ENCODE data around the gene PHF23.
A peak's percentile ranks its signal among the peaks of the same experiment; 100 is the strongest.
"Not testable (repeated sequence)": the region's sequence is repeated elsewhere in the genome, so short reads cannot be mapped to it uniquely, and the experiment has no call there.

PHF23 gene

DNA sequence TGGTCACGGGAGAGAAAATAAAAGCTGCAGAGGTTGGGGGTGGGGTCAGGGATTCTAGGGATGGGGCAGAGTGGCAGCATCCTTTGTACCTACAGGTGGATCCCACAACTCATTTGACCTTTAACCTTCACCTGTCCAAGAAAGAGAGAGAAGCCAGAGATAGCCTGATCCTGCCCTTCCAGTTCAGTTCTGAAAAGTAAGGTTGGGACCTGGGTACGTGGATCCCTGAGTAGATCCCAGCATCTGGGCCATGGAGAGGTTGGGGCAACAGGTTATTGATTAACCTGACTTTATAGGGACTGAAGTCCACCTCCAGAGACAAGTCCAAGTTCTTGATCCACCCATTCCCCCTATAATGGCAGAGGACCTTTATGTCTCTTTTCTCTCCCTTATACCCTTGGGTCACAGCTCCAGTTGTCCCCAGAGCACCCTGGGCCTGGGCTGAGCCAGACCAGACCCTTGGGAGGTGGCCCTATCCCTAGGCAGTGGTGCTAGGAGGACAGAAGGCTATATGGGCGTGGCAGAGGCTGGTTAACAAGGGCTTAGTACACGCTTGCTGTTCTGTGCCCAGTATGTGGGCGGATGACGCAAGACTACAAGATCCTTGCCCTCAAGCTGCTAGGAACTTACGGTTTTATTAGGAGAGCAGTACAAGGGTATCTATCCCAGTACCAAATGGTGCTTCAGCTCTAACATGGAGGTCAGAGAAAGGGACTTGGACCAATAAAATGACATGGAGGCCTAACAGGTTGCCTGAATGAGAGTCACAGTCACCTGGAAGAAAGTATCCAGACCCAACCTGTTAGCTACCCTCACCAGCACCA is 19.7 kb upstream of the PHF23 start:
- DNase-seq, result no peak

DNA sequence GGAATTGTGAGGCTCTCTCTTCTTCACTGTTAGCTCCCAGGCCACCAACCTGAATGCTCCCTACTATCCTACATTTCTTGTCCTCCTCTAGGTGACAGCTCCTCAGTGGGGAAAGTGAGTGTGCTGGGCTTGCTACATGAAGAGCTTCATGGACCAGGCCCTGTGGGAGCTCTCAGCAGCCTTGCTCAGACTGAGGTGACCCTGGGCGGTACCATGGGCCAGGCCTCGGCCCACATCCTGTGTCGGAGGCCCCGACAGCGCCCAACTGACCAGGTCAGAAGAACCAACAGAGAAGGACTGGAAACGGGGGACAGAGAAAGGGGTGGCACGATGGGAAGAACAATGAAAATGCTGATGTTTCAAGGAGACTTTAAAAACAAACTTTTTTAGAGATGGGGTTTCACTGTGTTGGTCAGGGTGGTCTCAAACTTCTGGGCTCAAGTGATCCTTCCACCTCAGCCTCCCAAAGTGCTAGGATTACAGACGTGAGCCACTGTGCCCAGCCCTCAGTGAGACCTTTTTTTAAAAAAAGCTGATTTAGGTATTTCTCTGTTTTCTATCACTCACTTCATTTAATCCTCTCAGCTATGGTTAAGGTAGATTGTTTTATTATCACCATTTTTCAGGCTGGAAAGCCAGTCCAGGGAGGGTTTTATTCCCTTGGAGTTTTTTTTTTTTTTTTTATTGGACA is 17.7 kb upstream of the PHF23 start:
- no peak for DNase-seq

DNA sequence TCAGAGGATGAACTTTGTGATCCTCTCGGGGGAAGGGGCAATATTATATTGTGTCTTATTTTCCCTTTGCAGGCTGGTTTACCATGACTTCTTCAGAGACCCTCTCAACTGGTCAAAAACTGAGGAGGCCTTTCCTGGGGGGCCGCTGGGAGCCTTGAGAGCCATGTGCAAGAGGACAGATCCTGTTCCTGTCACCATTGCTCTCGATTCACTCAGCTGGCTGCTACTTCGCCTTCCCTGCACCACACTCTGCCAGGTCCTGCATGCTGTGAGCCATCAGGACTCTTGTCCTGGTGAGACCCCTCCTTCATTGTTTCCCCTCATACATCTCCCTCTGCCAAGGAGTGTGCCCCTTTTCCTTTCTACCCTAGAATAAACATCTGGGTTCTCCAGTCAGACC is 15.3 kb upstream of the PHF23 start:
- DNase-seq, result no peak

DNA sequence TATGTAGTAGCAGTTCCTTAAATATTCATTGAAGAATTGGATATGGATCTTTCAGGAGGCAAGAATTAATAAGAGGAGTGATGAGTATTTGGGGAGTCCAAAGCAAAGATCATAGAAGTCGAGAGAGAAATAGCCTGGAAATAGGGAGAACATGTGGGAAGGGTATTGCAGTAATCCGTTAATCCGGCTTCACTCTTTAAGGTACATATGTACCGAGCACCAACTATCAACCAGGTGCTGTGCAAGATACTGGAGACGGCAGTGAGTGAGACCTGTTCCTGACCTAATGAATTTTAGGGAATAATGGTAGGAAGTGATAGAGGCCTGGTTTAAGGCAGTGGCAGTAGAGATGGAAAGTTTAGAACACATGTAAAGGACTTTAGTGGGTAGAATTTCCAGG is 13.8 kb upstream of the PHF23 start:
- DNase-seq, result no peak

DNA sequence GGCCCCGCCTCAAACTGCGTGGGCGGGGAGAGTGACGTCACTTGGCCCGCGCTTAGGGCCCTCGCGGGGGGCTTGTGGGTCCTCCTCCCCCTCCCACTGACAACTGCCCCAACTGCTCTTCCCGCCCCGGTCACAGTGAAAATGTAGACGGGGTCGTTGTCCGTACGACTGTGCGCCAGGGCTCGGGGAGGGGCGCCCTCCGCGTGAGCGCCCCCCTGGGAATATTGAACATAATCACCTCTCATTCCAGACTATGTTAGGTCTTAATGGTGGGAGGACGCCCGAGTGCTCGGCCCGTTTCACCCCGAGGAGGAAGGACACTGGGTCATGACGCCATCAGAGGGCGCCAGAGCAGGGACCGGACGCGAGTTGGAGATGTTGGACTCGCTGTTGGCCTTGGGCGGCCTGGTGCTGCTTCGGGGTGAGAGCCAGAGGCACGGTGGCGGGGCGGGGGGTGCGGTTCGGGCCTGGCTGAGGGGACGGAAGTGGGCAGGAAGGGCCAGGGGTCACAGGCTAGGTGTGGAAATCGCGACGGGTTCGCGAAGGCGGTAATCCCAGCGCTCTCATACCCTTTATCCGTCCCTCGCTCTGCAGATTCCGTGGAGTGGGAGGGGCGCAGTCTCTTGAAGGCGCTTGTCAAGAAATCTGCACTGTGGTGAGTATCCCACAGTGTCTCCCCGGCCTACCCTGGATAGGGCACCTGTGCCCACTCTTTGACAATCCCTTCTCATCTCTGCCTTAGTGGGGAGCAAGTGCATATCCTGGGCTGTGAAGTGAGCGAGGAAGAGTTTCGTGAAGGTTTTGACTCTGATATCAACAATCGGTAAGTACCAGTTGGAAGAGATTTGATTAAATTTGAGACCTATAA is 13.2 kb upstream of the PHF23 start, which contains the start of gene ELP5:
TSS of gene ELP5 (plus strand) at position 40 of the 868 bp plus-strand sequence. CDS start at position 376, 336 bp downstream.
- peak; percentile 62 to 94 (median 86) for DNase-seq

DNA sequence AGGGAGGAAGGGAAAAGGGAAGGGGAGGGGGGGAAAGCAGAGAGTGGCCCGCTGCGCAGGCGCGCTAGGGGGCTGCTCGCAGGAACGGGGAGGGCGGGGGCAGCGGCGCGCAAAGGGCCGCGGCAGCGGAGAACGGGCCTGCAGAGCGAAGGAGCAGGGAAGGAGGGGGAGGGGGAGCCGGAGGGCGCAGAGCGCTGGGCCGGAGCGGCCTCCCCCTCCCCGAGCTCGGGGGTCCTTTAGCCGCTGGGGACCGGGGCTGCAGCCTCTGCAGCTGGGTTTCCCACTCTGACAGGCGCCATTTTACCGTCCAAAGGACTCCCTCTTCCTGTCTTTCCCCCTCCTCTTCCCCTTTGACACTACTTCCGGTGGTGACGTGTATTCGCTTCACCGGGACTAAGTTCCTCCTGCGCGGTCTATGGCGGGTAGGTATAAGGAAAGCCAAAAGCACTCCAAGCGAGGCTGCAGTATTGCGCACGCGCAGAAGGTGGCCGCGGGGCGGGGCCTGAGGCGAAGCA is 12.5 kb upstream of the PHF23 start, which contains the start of gene CTDNEP1:
TSS of gene CTDNEP1 (minus strand) at position 74 of the 515 bp plus-strand sequence. CDS start 438 bp downstream, outside the sequence.
- peak; percentile 81 to 99 (median 97) for DNase-seq

DNA sequence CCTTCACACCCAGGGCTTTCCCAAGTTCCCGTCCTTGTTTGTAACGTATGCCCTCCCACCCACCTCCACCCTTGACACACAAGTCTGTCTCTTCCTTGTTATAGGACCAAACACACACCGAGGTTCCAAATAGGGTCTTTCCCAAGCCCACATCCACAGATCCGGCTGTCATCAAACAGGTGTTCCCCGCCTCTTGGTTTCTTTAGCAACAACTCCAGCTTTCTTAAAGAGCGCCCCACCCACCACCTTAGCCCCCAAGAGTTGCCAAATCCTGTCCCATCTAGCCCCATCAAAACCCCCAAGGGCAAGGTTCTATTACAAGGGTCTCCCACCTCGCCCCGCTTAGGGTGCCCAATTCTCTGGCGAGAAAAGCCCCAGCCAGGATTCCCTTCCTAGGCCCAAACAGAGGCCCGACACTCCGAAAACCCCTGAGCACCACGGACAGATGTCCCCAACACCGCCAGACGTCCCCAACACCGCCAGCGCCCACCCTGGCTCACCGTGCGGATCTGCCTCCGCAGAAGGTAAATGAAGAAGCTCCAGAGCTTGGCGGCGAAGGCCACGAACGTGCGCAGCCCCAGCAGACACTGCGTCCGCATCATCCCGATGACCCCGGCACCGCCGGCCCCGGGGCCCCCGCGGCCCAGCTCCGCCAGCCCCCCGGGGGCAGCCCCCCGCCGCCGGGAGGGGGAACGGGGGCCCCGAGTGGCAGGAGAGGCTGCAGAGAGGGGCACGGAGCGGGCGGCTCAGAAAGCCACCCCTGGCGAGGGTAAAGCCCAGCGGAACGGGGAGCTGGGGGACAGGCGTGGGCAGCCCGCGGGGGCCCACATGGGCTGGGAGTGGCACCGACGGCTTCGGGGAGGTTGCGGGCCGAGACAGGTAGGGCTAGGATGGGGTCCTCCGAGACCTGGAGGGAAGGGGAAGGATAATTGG is 11.7 kb upstream of the PHF23 start:
- peak in 1 of 56 donors; percentile 36 for DNase-seq

DNA sequence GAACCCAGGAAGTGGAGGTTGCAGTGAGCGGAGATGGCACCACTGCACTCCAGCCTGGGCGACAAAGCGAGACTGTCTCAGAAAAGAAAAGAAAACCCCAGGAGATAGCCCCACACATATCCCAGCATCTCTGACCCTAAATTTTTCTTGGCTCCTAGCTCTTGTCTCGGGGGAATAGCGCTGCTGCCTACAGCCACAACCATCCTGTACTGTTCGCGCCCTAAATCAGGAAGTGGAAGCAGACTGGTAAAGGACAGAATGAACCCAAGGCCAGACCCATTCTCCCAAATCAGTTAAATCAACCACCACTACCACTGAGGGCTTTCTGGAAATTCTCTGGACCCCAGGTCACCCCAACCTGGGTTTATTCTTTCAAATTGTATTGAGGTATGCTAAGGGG is 10.6 kb upstream of the PHF23 start:
- no peak for DNase-seq

DNA sequence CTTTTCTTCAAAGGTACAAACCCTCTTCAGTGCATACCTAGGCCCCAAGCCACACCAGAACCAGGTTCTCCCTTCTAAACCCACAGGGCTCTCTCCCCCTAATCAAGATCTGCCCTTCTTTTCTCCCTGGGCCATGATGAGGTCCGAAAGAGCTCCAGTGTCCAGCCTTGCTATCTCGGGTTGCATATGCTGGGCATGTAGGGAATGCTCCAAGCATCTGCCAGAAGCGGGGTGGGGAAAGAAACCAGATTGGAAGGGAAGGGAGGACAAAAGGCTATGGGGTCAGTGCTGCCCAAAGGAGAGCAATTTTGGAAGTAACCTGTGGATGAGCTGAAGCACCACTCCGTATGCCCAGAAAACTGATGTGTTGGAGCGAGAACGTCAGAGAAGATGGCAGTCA is 10.0 kb upstream of the PHF23 start:
- no peak for DNase-seq

DNA sequence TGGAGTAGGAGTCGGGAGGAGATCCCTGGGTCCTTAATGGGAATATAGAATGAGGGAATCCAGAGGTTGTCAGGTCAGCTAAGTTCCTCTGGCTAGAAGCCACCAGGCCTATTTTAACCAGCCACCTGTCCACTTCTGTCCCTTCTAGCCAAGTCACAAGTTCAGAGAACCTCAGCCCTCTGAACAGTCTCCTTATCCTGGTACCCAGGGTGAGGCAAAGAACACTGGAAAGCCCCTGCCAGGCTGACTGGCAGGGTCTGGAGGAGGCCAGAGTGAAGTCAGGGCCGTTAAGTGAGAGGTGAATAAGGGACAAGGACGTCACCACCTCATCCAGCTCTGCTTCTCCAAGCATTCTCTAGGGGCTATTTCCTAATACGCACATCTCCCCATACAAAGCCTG is 9.5 kb upstream of the PHF23 start:
- DNase-seq, result no peak

DNA sequence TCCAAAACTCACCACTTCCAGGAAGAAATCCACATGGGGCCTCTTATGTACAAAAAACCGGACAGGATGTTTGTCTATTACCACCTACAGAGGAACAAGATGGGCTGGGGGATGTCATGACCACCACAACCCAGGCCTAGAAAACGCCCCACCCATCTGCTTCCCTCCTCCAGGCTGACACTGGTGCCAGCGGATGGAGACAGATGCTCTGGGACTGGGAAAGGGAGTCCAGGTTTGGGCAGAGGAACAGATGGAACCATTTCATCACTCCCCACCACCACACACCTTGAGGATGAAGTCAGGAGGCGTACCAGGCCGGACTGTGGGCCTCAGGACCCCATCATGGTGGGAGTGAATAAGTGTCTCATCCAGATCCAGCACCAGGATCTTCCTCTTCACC is 7.5 kb upstream of the PHF23 start:
- no peak for DNase-seq

DNA sequence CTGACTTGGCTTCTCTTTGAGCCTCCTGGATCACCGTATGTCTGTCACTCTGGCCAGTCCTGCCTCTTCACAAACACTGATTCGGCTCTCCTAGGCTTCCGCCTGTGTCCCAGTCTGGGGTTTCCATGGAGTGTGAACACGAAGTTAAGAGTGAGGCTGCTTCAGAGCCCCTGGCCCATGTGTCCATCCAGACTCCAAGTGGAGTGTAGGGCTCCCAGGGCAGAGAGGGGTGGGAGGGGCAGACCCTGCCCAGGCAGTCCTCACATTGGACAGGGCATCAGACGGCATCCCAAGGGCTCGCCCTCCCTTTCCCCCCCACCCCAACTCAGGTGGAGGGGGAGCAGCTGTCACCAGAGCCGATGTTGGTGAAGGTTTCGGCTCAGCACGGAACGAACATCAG is 4.6 kb upstream of the PHF23 start:
- not testable (repeated sequence) for DNase-seq

DNA sequence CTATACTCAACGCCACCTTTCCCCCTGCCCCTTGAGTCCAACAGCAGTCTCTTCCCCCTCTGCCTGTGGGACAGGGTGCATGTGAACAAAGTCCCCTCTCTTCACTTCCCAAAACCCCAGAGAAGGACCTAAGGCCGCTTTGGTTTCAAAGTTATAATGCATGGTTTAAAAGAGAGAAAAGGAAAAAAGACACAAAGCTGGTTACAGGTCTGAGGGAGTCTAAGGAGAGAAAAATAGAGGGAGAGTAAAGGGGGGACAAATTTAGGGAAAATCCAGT is 4.1 kb upstream of the PHF23 start:
- no peak for DNase-seq

DNA sequence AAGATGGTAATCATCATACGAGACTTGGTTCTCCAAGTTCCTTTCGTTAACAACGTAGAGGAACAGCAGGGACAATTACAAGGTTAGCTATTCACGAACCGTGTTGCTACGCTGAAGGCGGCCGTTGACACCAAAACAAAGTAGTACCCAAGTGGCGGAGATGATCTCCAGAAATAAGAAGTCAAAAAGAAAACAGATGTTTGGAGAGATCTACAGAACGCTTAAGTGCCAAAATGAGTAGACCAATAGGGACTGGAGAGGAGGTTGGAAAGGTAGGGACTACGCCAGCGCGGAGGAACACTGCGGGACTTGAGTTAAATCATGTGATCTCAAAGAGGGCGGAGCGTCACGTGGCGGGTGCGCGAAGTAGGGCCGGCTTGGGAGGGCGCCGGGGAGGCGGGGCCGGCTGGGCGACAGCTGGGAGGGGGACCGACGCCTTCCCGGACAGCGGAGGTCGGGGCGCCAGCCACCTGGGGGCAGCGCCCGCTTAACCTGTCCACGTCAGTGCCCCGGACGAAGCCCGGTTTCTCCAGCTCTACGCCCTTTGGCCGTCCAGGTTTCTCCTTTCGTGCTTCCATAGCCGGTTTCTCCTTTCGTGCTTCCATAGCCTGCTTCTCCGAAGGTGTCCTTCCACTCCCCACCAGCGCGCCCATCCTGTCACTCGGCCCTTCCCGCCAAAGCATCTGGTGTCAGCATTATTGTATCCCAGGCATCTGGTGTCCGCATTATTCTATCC is 3.6 kb upstream of the PHF23 start:
- peak; percentile 41 to 95 (median 88) for DNase-seq

DNA sequence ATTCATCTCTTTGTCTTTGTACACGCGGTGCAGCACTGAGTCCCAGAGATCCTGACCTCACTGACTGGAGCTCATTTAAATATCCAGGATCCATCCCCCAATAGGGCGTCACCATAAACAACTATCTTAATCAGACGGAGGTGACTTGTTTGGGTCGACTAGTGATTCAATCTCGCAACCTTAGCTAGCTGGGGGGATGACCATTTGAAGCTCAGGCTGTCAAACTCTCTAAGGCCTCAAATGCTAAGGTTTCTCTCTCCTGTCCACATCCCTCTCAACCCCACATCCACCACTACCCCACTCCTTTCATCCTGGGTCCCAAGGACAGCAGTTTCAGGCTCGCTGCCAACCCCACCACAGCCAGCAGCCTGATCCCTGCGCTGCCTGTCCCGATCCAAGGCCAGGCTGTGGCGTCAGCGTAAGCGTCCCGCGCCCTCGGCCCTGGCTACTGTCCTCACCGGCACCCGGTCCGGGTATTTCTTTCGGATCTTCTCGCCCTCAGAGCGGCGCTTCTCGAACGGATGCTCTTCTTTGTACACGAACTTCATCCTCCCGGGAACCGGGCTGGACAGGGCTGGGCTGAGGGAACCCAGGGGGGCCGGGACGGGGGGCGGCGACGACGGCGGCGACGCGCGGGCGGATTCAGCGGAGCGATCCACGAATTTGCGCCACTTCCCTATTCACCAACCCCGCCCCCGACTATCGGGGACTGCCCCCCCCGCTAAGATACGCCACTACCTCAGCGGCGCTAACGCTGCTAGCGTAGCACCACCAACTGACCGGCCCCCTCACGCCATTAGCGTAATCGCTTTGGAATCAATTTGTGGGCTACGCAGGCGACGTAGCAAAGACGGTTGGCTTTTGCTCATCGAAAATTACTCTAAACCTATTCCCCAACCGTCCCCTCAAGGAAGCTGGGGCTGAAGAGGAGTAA is 2.8 kb upstream of the PHF23 start, which contains the start of gene GABARAP:
TSS of gene GABARAP (minus strand) at position 667 of the 934 bp plus-strand sequence. CDS start at position 548, 119 bp downstream.
- peak in 55 of 56 donors; percentile 52 to 95 (median 90) for DNase-seq

DNA sequence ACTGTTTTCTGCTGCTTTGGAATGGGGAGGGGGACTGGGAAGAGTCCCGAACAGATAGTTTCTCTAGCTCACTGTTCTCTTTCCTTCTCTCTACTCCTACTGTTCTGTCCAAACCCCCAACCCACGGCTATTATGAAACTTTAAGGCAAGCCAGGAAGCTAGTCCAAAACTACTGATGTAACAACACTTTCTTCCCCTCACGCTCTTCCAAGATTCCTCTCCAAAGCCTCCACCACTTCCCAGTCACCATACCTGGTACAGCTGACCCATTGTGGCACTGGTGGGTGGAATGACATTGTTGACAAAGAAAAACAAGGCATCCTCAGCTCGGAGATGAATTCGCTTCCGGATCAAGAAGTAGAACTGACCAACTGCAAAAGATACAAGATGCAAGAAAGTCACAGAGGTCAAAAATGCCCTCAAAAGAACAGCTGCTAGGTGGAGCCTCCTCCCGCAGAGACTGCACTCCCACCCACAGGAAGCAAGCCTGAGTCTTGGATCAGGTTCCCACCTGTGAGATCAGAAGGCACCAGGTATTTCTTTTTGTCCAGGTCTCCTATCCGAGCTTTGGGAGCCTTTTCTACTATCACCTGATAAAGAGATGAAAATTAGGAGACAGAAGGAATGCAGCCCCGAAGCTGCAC is 2.0 kb upstream of the PHF23 start:
- no peak for DNase-seq

DNA sequence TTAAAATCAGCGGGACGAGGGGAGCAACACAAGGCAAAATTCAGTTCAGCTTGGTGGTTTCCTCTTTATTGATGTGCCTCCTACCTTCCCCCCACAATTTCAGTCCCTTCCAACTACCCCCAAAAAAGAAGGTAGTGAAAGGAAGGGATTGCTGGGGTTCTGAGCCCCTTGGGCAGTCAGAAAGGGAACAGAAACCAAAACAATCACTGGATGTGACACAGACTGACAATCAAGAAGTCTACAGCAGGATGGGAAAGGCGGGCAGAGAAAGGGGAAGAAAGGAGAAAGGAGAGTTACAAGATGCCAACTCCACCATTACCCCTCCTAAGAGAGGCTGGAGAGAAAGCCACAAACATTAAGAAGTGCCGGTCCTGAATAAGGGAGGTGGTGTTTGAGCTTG is 1.1 kb upstream of the PHF23 start:
- no peak for DNase-seq
